Colonic mucosa (tissue), 4 donors: ENCODE measurements around the gene PRPH. TPM values are rescaled to one million over a fixed set of nuclear protein-coding genes. Genes with fewer than 3 reads are reported as not detected.

Experiments
- DNase-seq: peaks from one replicate; pipeline ENCODE4 v3.0.0-alpha.2; 2020
- H3K27ac ChIP-seq: fragments of 200-600 bp; one replicate; pipeline ENCODE4 v1.8.0; 2021
- H3K27me3 ChIP-seq: fragments of 200-600 bp; one replicate; pipeline ENCODE4 v1.8.0; 2021
- H3K36me3 ChIP-seq: fragments of 200-600 bp; one replicate; pipeline ENCODE4 v1.8.0; 2021
- H3K4me1 ChIP-seq: fragments of 200-600 bp; one replicate; pipeline ENCODE4 v1.8.0; 2021; ENCODE audit warnings: mild to moderate bottlenecking
- H3K4me3 ChIP-seq: fragments of 200-600 bp; one replicate; pipeline ENCODE4 v1.8.0; 2021
- H3K9ac ChIP-seq, 2 donors: one replicate each; pipeline ENCODE4 v1.7.0; 2013; ENCODE audit warnings: control low read depth in 2 of 2, low read depth in 2 of 2, low read length in 2 of 2
- H3K9me3 ChIP-seq: fragments of 200-600 bp; one replicate; pipeline ENCODE4 v1.8.0; 2021
- CTCF ChIP-seq: fragments of 200-600 bp; IDR thresholded peaks from one replicate; pipeline ENCODE4 v1.8.0; 2022; ENCODE audit warnings: antibody characterized with exemption, mild to moderate bottlenecking
- intact Hi-C: fragments of 100-400 bp; cut with DNase I; formaldehyde crosslinking; loops from one replicate; pipeline ENCODE4 v1.14.1; 2022
- total RNA-seq, 2 donors: library from RNA; stranded (reverse); fragmentation: NEBNext Ultra II Directional in 1 of 2; extraction: Animal tissue kit (Norgen Biotek cat#: 25700) in 1 of 2; gene quantifications; one replicate each; pipeline ENCODE4 v1.2.1, GENCODE V29; 2021
- donor health status: healthy.
- donor health status: DM: no; HTN: no; CAD: no.
- donor health status: DM: no; HTN: no; CAD: no.

The PRPH gene
- total RNA-seq, 2 donors from 2014 or later, result 3.9 to 21.9 TPM

GRCh38 chr12:49322367-49322707 lies 27.4 kb downstream of the PRPH start:
- no peak for DNase-seq
- Histone ChIP-seq H3K27me3 (no peaks in the 10 kb centered on the region), H3K4me3 (peak overlapping the region; percentile 50), H3K9me3 (no peaks in the 10 kb centered on the region), H3K9ac (peak overlapping the region in 1 of 2 donors; percentile 0), H3K27ac (no peak overlapping the region), H3K36me3 (no peaks in the 10 kb centered on the region), H3K4me1 (peaks cover 5% of the 10 kb centered on the region)
- intact Hi-C loops, result no loop called here
- TF ChIP-seq CTCF, result no peak

GRCh38 chr12:49322708-49323523 lies 28.0 kb downstream of the PRPH start, which contains the start of gene TROAP:
Gene TROAP (plus strand): TSS chr12:49323255. CDS start chr12:49323609, 354 bp downstream.
- Histone ChIP-seq H3K4me1 (peaks cover 5% of the 10 kb centered on the region), H3K27me3 (no peaks in the 10 kb centered on the region), H3K27ac (no peak within 1 kb of the TSS), H3K36me3 (no peaks in the 10 kb centered on the region), H3K9me3 (no peaks in the 10 kb centered on the region), H3K4me3 (peak within 1 kb of the TSS; percentile 50), H3K9ac (peak within 1 kb of the TSS; percentile 54 to 74)
- intact Hi-C loops, result no loop called here
- DNase-seq, result peak; percentile 98
- no peak for TF ChIP-seq CTCF

- H3K9ac ChIP-seq, result peak overlapping the region; percentile 44 to 54
- intact Hi-C loops, result no loop called here
These were observed 28.7 kb downstream of the PRPH start for GRCh38 chr12:49323524-49324097.

GRCh38 chr12:49325606-49326005 lies 30.7 kb downstream of the PRPH start:
- TF ChIP-seq CTCF, result no peak
- no peak for DNase-seq
- peaks cover 5% of the 10 kb centered on the region for H3K4me1 ChIP-seq
- H3K27me3 ChIP-seq, result no peaks in the 10 kb centered on the region
- no peak overlapping the region for H3K27ac ChIP-seq
- H3K36me3 ChIP-seq, result no peaks in the 10 kb centered on the region
- intact Hi-C loops, result no loop called here
- no peak overlapping the region for H3K4me3 ChIP-seq
- H3K9ac ChIP-seq, result no peak overlapping the region
- H3K9me3 ChIP-seq, result no peaks in the 10 kb centered on the region

More at GRCh38 chr12:49323524-49324097, 28.7 kb downstream of the PRPH start:
- TF ChIP-seq CTCF, result no peak
- Histone ChIP-seq H3K4me1 (peaks cover 5% of the 10 kb centered on the region), H3K27ac (no peak overlapping the region), H3K27me3 (no peaks in the 10 kb centered on the region), H3K9me3 (no peaks in the 10 kb centered on the region), H3K36me3 (no peaks in the 10 kb centered on the region), H3K4me3 (peak overlapping the region; percentile 50)
- no peak for DNase-seq

GRCh38 chr12:49327368-49327767 lies 32.4 kb downstream of the PRPH start:
- Histone ChIP-seq H3K27ac (no peak overlapping the region), H3K9ac (no peak overlapping the region)

More at GRCh38 chr12:49327368-49327767, 32.4 kb downstream of the PRPH start:
- no peaks in the 10 kb centered on the region for H3K36me3 ChIP-seq
- no peak for DNase-seq
- no peak overlapping the region for H3K4me3 ChIP-seq
- H3K27me3 ChIP-seq, result no peaks in the 10 kb centered on the region
- H3K9me3 ChIP-seq, result no peaks in the 10 kb centered on the region
- intact Hi-C loops, result no loop called here
- H3K4me1 ChIP-seq, result peaks cover 5% of the 10 kb centered on the region
- TF ChIP-seq CTCF, result no peak
